NT2/D1 (cell line): ENCODE results near the gene TENM3.

Experiments used
- SUZ12 ChIP-seq: IDR thresholded peaks from 2 replicates; pipeline ENCODE4 v1.6.1; 2011; ENCODE audit not compliant: insufficient read length, insufficient read depth; ENCODE audit errors: extremely low read depth
- YY1 ChIP-seq: IDR thresholded peaks from 2 replicates; pipeline ENCODE4 v1.6.1; 2011; ENCODE audit not compliant: insufficient read length, insufficient read depth
- ZNF274 ChIP-seq: IDR thresholded peaks from 2 replicates; pipeline ENCODE4 v1.6.1; 2011; ENCODE audit warnings: mild to moderate bottlenecking, low read depth, low read length

DNA sequence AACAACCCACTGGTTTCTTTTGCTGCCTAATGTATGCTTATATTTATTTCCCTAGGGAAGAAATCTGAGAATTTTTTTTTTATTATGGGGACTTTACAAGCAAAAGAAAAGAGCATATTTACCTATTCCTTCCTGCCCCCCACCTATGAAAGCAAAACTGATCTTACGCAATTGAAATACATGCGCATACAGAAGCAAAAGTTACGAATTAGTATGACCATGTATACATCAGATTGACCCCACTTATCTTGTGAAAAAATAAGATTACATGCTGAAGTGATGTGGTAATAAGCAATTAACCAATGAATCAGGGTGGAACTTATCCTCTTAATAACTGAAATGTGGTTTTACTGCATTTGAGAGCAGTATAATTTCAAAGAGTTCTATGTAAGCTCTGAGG lies 151.0 kb downstream of the TENM3 start:
- TF ChIP-seq YY1, result no peak
- TF ChIP-seq ZNF274, result no peak
- TF ChIP-seq SUZ12, result no peak
